HepG2 (cell line): ENCODE data around the gene CD40. TPM values are rescaled to one million over a fixed set of nuclear protein-coding genes. Genes with fewer than 3 reads are reported as not detected.

Source experiments
- AHR ChIP-seq: IDR thresholded peaks from 2 replicates; pipeline ENCODE4 v1.6.1; 2018; ENCODE audit warnings: missing genetic modification reagents, missing compliant biosample characterization
- ASH2L ChIP-seq: fragments of 300-600, 200-600 bp; sonication (generic); IDR thresholded peaks from 2 replicates; pipeline ENCODE4 v1.7.0; 2017; ENCODE audit warnings: low read depth, mild to moderate bottlenecking, moderate library complexity, mixed read lengths, low read length; ENCODE audit not compliant: insufficient read length
- BCLAF1 ChIP-seq: fragments of 450-650 bp; IDR thresholded peaks from 2 replicates; pipeline ENCODE4 v1.6.1; 2017; ENCODE audit warnings: mild to moderate bottlenecking
- BORCS8-MEF2B ChIP-seq: sonication (generic); formaldehyde crosslinking; IDR thresholded peaks from 2 replicates; pipeline ENCODE4 v1.8.0; 2022; ENCODE audit warnings: mild to moderate bottlenecking, missing genetic modification reagents
- GPBP1L1 ChIP-seq: sonication (generic); formaldehyde crosslinking; IDR thresholded peaks from 2 replicates; pipeline ENCODE4 v1.5.0; 2020; ENCODE audit warnings: mild to moderate bottlenecking, missing genetic modification reagents
- JUND ChIP-seq: sonication (generic); formaldehyde crosslinking; IDR thresholded peaks from 2 replicates; pipeline ENCODE4 v1.8.0; 2022; ENCODE audit warnings: mild to moderate bottlenecking, missing genetic modification reagents
- NFE2L2 ChIP-seq: fragments of 150-350 bp; IDR thresholded peaks from 2 replicates; pipeline ENCODE4 v1.6.1; 2014; ENCODE audit warnings: low read length
- PAF1 ChIP-seq: IDR thresholded peaks from 2 replicates; pipeline ENCODE4 v1.6.1; 2016; ENCODE audit warnings: missing genetic modification reagents, missing compliant biosample characterization
- PAWR ChIP-seq: sonication (generic); formaldehyde crosslinking; IDR thresholded peaks from 2 replicates; pipeline ENCODE4 v1.4.0; 2020; ENCODE audit warnings: missing genetic modification reagents, mild to moderate bottlenecking, borderline replicate concordance
- REPIN1 ChIP-seq: sonication (generic); formaldehyde crosslinking; IDR thresholded peaks from 2 replicates; pipeline ENCODE4 v1.8.0; 2022; ENCODE audit warnings: missing genetic modification reagents, low read depth, mild to moderate bottlenecking, borderline replicate concordance
- RNF219 ChIP-seq: sonication (generic); formaldehyde crosslinking; IDR thresholded peaks from 2 replicates; pipeline ENCODE4 v1.5.0; 2020; ENCODE audit warnings: mild to moderate bottlenecking, missing genetic modification reagents
- TBX2 ChIP-seq: sonication (generic); formaldehyde crosslinking; IDR thresholded peaks from 2 replicates; pipeline ENCODE4 v1.5.0; 2020; ENCODE audit warnings: missing genetic modification reagents, mild to moderate bottlenecking, borderline replicate concordance
- TRIM22 ChIP-seq: fragments of 450-650 bp; IDR thresholded peaks from 2 replicates; pipeline ENCODE4 v1.6.1; 2017
- YEATS2 ChIP-seq: sonication (generic); formaldehyde crosslinking; IDR thresholded peaks from 2 replicates; pipeline ENCODE4 v1.4.0; 2020; ENCODE audit warnings: missing genetic modification reagents, borderline replicate concordance
- ZBTB46 ChIP-seq: sonication (generic); formaldehyde crosslinking; IDR thresholded peaks from 2 replicates; pipeline ENCODE4 v1.4.0; 2020; ENCODE audit warnings: mild to moderate bottlenecking, missing genetic modification reagents, borderline replicate concordance
- ZFP36L2 ChIP-seq: sonication (generic); formaldehyde crosslinking; IDR thresholded peaks from 2 replicates; pipeline ENCODE4 v1.4.0; 2020; ENCODE audit warnings: missing genetic modification reagents
- ZFY ChIP-seq: sonication (generic); formaldehyde crosslinking; IDR thresholded peaks from 2 replicates; pipeline ENCODE4 v1.4.0; 2020; ENCODE audit warnings: missing genetic modification reagents
- ZMYM4 ChIP-seq: sonication (generic); formaldehyde crosslinking; IDR thresholded peaks from 2 replicates; pipeline ENCODE4 v1.8.1; 2023; ENCODE audit warnings: mild to moderate bottlenecking, missing genetic modification reagents
- ZNF234 ChIP-seq: sonication (generic); formaldehyde crosslinking; conservative IDR thresholded peaks from 2 replicates; pipeline ENCODE4 v1.5.1; 2020; ENCODE audit warnings: mild to moderate bottlenecking, missing genetic modification reagents
- polyA plus RNA-seq, 8 experiments: library from polyadenylated mRNA; depleted of rRNA in 3 of 8; stranded (reverse) in 7 of 8; unstranded in 1 of 8; fragments of >200 nt; fragmentation: Illumina TruSeq in 4 of 8; extraction: Trizol in 4 of 8; gene quantifications; 2 replicates each; pipeline versions ENCODE4 v1.2.1 to v1.2.3, GENCODE V29; 2011 to 2016; ENCODE audit warnings: low read depth in 4 of 8, missing spikeins in 1 of 8, mixed read lengths in 1 of 8; ENCODE audit not compliant: insufficient read depth in 1 of 8
- total RNA-seq, 5 experiments: library from RNA; depleted of rRNA; stranded (reverse); fragments of >200 nt; fragmentation: Illumina TruSeq; extraction: Trizol; gene quantifications; 2 replicates each; pipeline ENCODE4 v1.2.3, GENCODE V29; 2016; ENCODE audit warnings: low read depth in 1 of 5

Gene CD40
- total and polyA plus RNA-seq, 2 of the 13 experiments (the other 11 are each of a cell fraction or from before 2014, with no cell fraction given): 4.6 to 13.4 TPM

GRCh38 chr20:46089417-46090388, 28.4 kb upstream of the CD40 start, which contains the start of gene NCOA5 (continued):
- TF ChIP-seq ZFY (CRISPR knock-in tag): peak; percentile 100
- TF ChIP-seq BCLAF1: no peak
- TF ChIP-seq YEATS2: peak; percentile 93; the same call in 1 of the 2 replicates
- TF ChIP-seq TRIM22: no peak
- no peak; the same call in 1 of the 2 replicates for TF ChIP-seq RNF219 (CRISPR knock-in tag)
- peak; percentile 98 for TF ChIP-seq ASH2L
- no peak for TF ChIP-seq GPBP1L1 (CRISPR knock-in tag)
- no peak; the same call in 1 of the 2 replicates for TF ChIP-seq AHR (CRISPR knock-in tag)
- no peak for TF ChIP-seq PAWR (CRISPR knock-in tag)
- peak; percentile 99 for TF ChIP-seq REPIN1 (CRISPR knock-in tag)
- peak; percentile 99 for TF ChIP-seq BORCS8-MEF2B (CRISPR knock-in tag)
- peak; percentile 71 for TF ChIP-seq TBX2 (CRISPR knock-in tag)
- TF ChIP-seq PAF1 (CRISPR knock-in tag): no peak
- no peak; the same call in 1 of the 2 replicates for TF ChIP-seq ZBTB46 (CRISPR knock-in tag)
- TF ChIP-seq ZNF234 (CRISPR knock-in tag): peak; percentile 93; the same call in 1 of the 2 replicates
- peak; percentile 62; the same call in 1 of the 2 replicates for TF ChIP-seq JUND (CRISPR knock-in tag)
- TF ChIP-seq ZMYM4 (CRISPR knock-in tag): peak; percentile 96
- TF ChIP-seq ZFP36L2 (CRISPR knock-in tag): 0 out of 2 replicates have a peak, but pooled peaks have one; percentile 27
- TF ChIP-seq NFE2L2: no peak
